ENCODE results near the gene GNAQ.

GNAQ gene

GRCh38 chr9:78040726-78041125, 9.1 kb upstream of the GNAQ start:
- Histone ChIP-seq H3K23ac (ENCODE audit: low read length in 2 of 2) (no peak overlapping the region), H3K79me1 (replicated peaks; ENCODE audit: low read length, poor library complexity, severe bottlenecking) (no peaks in the 10 kb centered on the region), H3K4me3 (ENCODE audit: insufficient read depth in 1 of 2, low read depth in 1 of 2, low read length in 2 of 2) (no peak overlapping the region), H3K9ac (ENCODE audit: low read length) (no peak overlapping the region), H4K8ac (ENCODE audit: low read length) (no peak overlapping the region), H2BK15ac (ENCODE audit: low read depth, poor library complexity, severe bottlenecking) (no peak overlapping the region), H3K9me3 (ENCODE audit: control insufficient read depth, low read length) (no peaks in the 10 kb centered on the region), H3K4ac (ENCODE audit: low read depth in 1 of 2, low read length in 2 of 2) (no peak overlapping the region), H3K4me1 (ENCODE audit: control insufficient read depth, insufficient read depth, low read depth, low read length) (peaks cover 4% of the 10 kb centered on the region), H3K18ac (ENCODE audit: low read depth in 1 of 2, low read length in 2 of 2) (no peak overlapping the region), H2BK120ac (ENCODE audit: low read depth, low read length) (no peak overlapping the region), H3K36me3 (ENCODE audit: control insufficient read depth in 1 of 2, insufficient read depth in 2 of 2, low read depth in 1 of 2, low read length in 2 of 2) (no peaks in the 10 kb centered on the region), H2BK5ac (ENCODE audit: low read depth, low read length, poor library complexity, severe bottlenecking) (no peak overlapping the region), H3K27ac (ENCODE audit: low read length, poor library complexity, severe bottlenecking) (no peak overlapping the region), H2AK5ac (ENCODE audit: low read length, severe bottlenecking) (no peak overlapping the region), H3K27me3 (ENCODE audit: control insufficient read depth in 1 of 2, insufficient read depth in 1 of 2, low read length in 2 of 2) (no peaks in the 10 kb centered on the region), H3K4me2 (ENCODE audit: low read length, poor library complexity, severe bottlenecking) (no peak overlapping the region), H4K91ac (ENCODE audit: low read length) (no peak overlapping the region), H2AFZ (ENCODE audit: low read depth, low read length) (no peak overlapping the region), H2BK12ac (ENCODE audit: low read length in 2 of 2) (no peak overlapping the region), H3K14ac (ENCODE audit: low read length in 2 of 2) (no peak overlapping the region)
- WGBS, result 83% methylated on average over 1 of the region's 1 CpG
- DNase-seq, result no peak

- H3K79me1 ChIP-seq (replicated peaks; ENCODE audit: low read length, poor library complexity, severe bottlenecking), result no peaks in the 10 kb centered on the region
- no peak overlapping the region for H2BK120ac ChIP-seq (ENCODE audit: low read depth, low read length)
- no peak overlapping the region for H2BK12ac ChIP-seq (ENCODE audit: low read length in 2 of 2)
- no peaks in the 10 kb centered on the region for H3K27me3 ChIP-seq (ENCODE audit: control insufficient read depth in 1 of 2, insufficient read depth in 1 of 2, low read length in 2 of 2)
- H3K9me3 ChIP-seq (ENCODE audit: control insufficient read depth, low read length), result no peaks in the 10 kb centered on the region
- H4K91ac ChIP-seq (ENCODE audit: low read length), result no peak overlapping the region
- 94% methylated on average over 2 of the region's 4 CpGs for WGBS
- no peak overlapping the region for H2BK15ac ChIP-seq (ENCODE audit: low read depth, poor library complexity, severe bottlenecking)
- H3K9ac ChIP-seq (ENCODE audit: low read length), result no peak overlapping the region
- no peak overlapping the region for H3K4ac ChIP-seq (ENCODE audit: low read depth in 1 of 2, low read length in 2 of 2)
- no peak overlapping the region for H3K18ac ChIP-seq (ENCODE audit: low read depth in 1 of 2, low read length in 2 of 2)
- no peak overlapping the region for H2AFZ ChIP-seq (ENCODE audit: low read depth, low read length)
- H2BK5ac ChIP-seq (ENCODE audit: low read depth, low read length, poor library complexity, severe bottlenecking), result no peak overlapping the region
- no peak for DNase-seq
- H3K23ac ChIP-seq (ENCODE audit: low read length in 2 of 2), result no peak overlapping the region
- no peak overlapping the region for H3K4me3 ChIP-seq (ENCODE audit: insufficient read depth in 1 of 2, low read depth in 1 of 2, low read length in 2 of 2)
- H4K8ac ChIP-seq (ENCODE audit: low read length), result no peak overlapping the region
- no peak overlapping the region for H3K4me2 ChIP-seq (ENCODE audit: low read length, poor library complexity, severe bottlenecking)
- H3K36me3 ChIP-seq (ENCODE audit: control insufficient read depth in 1 of 2, insufficient read depth in 2 of 2, low read depth in 1 of 2, low read length in 2 of 2), result no peaks in the 10 kb centered on the region
- H3K4me1 ChIP-seq (ENCODE audit: control insufficient read depth, insufficient read depth, low read depth, low read length), result peaks cover 4% of the 10 kb centered on the region
- no peak overlapping the region for H3K27ac ChIP-seq (ENCODE audit: low read length, poor library complexity, severe bottlenecking)
- no peak overlapping the region for H2AK5ac ChIP-seq (ENCODE audit: low read length, severe bottlenecking)
- H3K14ac ChIP-seq (ENCODE audit: low read length in 2 of 2), result no peak overlapping the region
Observed at GRCh38 chr9:78038620-78039300, 7.1 kb upstream of the GNAQ start.

GRCh38 chr9:78035383-78035993, 3.9 kb upstream of the GNAQ start:
- no peaks in the 10 kb centered on the region for H3K36me3 ChIP-seq (ENCODE audit: control insufficient read depth in 1 of 2, insufficient read depth in 2 of 2, low read depth in 1 of 2, low read length in 2 of 2)

GRCh38 chr9:78033870-78034269, 2.3 kb upstream of the GNAQ start:
- Histone ChIP-seq H3K9ac (ENCODE audit: low read length) (no peak overlapping the region), H2BK5ac (ENCODE audit: low read depth, low read length, poor library complexity, severe bottlenecking) (no peak overlapping the region), H3K4me1 (ENCODE audit: control insufficient read depth, insufficient read depth, low read depth, low read length) (peaks cover 4% of the 10 kb centered on the region), H3K4me2 (ENCODE audit: low read length, poor library complexity, severe bottlenecking) (no peak overlapping the region), H3K4me3 (ENCODE audit: insufficient read depth in 1 of 2, low read depth in 1 of 2, low read length in 2 of 2) (no peak overlapping the region), H2AK5ac (ENCODE audit: low read length, severe bottlenecking) (no peak overlapping the region), H4K91ac (ENCODE audit: low read length) (no peak overlapping the region), H3K36me3 (ENCODE audit: control insufficient read depth in 1 of 2, insufficient read depth in 2 of 2, low read depth in 1 of 2, low read length in 2 of 2) (no peaks in the 10 kb centered on the region), H2BK15ac (ENCODE audit: low read depth, poor library complexity, severe bottlenecking) (no peak overlapping the region), H2BK120ac (ENCODE audit: low read depth, low read length) (no peak overlapping the region), H4K8ac (ENCODE audit: low read length) (no peak overlapping the region), H3K27me3 (ENCODE audit: control insufficient read depth in 1 of 2, insufficient read depth in 1 of 2, low read length in 2 of 2) (no peaks in the 10 kb centered on the region), H3K4ac (ENCODE audit: low read depth in 1 of 2, low read length in 2 of 2) (no peak overlapping the region), H3K79me1 (replicated peaks; ENCODE audit: low read length, poor library complexity, severe bottlenecking) (no peaks in the 10 kb centered on the region), H3K9me3 (ENCODE audit: control insufficient read depth, low read length) (no peaks in the 10 kb centered on the region), H3K23ac (ENCODE audit: low read length in 2 of 2) (no peak overlapping the region), H3K27ac (ENCODE audit: low read length, poor library complexity, severe bottlenecking) (no peak overlapping the region), H3K18ac (ENCODE audit: low read depth in 1 of 2, low read length in 2 of 2) (no peak overlapping the region), H2AFZ (ENCODE audit: low read depth, low read length) (no peak overlapping the region), H3K14ac (ENCODE audit: low read length in 2 of 2) (no peak overlapping the region), H2BK12ac (ENCODE audit: low read length in 2 of 2) (no peak overlapping the region)
- WGBS, result 78% methylated on average over 1 of the region's 2 CpGs
- DNase-seq, result no peak

More at GRCh38 chr9:78035383-78035993, 3.9 kb upstream of the GNAQ start:
- no peak overlapping the region for H2AFZ ChIP-seq (ENCODE audit: low read depth, low read length)
- H3K14ac ChIP-seq (ENCODE audit: low read length in 2 of 2), result no peak overlapping the region
- H3K27ac ChIP-seq (ENCODE audit: low read length, poor library complexity, severe bottlenecking), result no peak overlapping the region
- H2BK12ac ChIP-seq (ENCODE audit: low read length in 2 of 2), result no peak overlapping the region
- H3K9ac ChIP-seq (ENCODE audit: low read length), result peak overlapping the region; percentile 44
- no peak overlapping the region for H3K4me2 ChIP-seq (ENCODE audit: low read length, poor library complexity, severe bottlenecking)
- no peak overlapping the region for H4K8ac ChIP-seq (ENCODE audit: low read length)
- no peak overlapping the region for H3K4ac ChIP-seq (ENCODE audit: low read depth in 1 of 2, low read length in 2 of 2)
- peaks cover 4% of the 10 kb centered on the region for H3K4me1 ChIP-seq (ENCODE audit: control insufficient read depth, insufficient read depth, low read depth, low read length)
- no peak overlapping the region for H2BK5ac ChIP-seq (ENCODE audit: low read depth, low read length, poor library complexity, severe bottlenecking)
- no peaks in the 10 kb centered on the region for H3K27me3 ChIP-seq (ENCODE audit: control insufficient read depth in 1 of 2, insufficient read depth in 1 of 2, low read length in 2 of 2)
- H3K4me3 ChIP-seq (ENCODE audit: insufficient read depth in 1 of 2, low read depth in 1 of 2, low read length in 2 of 2), result no peak overlapping the region
- peak; percentile 85 for DNase-seq
- no peak overlapping the region for H3K23ac ChIP-seq (ENCODE audit: low read length in 2 of 2)
- no peak overlapping the region for H2AK5ac ChIP-seq (ENCODE audit: low read length, severe bottlenecking)
- H2BK120ac ChIP-seq (ENCODE audit: low read depth, low read length), result no peak overlapping the region
- H3K79me1 ChIP-seq (replicated peaks; ENCODE audit: low read length, poor library complexity, severe bottlenecking), result no peaks in the 10 kb centered on the region
- H2BK15ac ChIP-seq (ENCODE audit: low read depth, poor library complexity, severe bottlenecking), result no peak overlapping the region
- no peak overlapping the region for H4K91ac ChIP-seq (ENCODE audit: low read length)
- 40% methylated on average over 7 of the region's 10 CpGs for WGBS
- no peak overlapping the region for H3K18ac ChIP-seq (ENCODE audit: low read depth in 1 of 2, low read length in 2 of 2)
- no peaks in the 10 kb centered on the region for H3K9me3 ChIP-seq (ENCODE audit: control insufficient read depth, low read length)
